GM10847 (cell line): ENCODE data around the gene OTOGL.

Experiments used
- POLR2A ChIP-seq: IDR thresholded peaks from 2 replicates; pipeline ENCODE4 v1.6.1; 2011; ENCODE audit not compliant: insufficient read length; ENCODE audit errors: extremely low read depth

The OTOGL gene

GRCh38 chr12:80193865-80194264 is 94.5 kb downstream of the OTOGL start:
- no peak for TF ChIP-seq POLR2A

GRCh38 chr12:80195074-80195726 is 95.9 kb downstream of the OTOGL start:
- TF ChIP-seq POLR2A, result no peak

GRCh38 chr12:80195737-80196136 is 96.4 kb downstream of the OTOGL start:
- no peak for TF ChIP-seq POLR2A

GRCh38 chr12:80196419-80196818 is 97.1 kb downstream of the OTOGL start:
- TF ChIP-seq POLR2A, result no peak

GRCh38 chr12:80198782-80199337 is 99.5 kb downstream of the OTOGL start:
- no peak for TF ChIP-seq POLR2A

- TF ChIP-seq POLR2A, result no peak
Observed at GRCh38 chr12:80199931-80200330, 100.6 kb downstream of the OTOGL start.

- no peak for TF ChIP-seq POLR2A
Observed at GRCh38 chr12:80200414-80200813, 101.1 kb downstream of the OTOGL start.

GRCh38 chr12:80201908-80202307 is 102.6 kb downstream of the OTOGL start:
- no peak for TF ChIP-seq POLR2A

GRCh38 chr12:80205960-80206359 is 106.6 kb downstream of the OTOGL start:
- no peak for TF ChIP-seq POLR2A

- TF ChIP-seq POLR2A, result no peak
Observed at GRCh38 chr12:80208071-80208470, 108.7 kb downstream of the OTOGL start.

GRCh38 chr12:80211671-80212070 is 112.3 kb downstream of the OTOGL start:
- TF ChIP-seq POLR2A, result no peak

- TF ChIP-seq POLR2A, result no peak
Observed at GRCh38 chr12:80212938-80213645, 113.8 kb downstream of the OTOGL start.

- TF ChIP-seq POLR2A, result no peak
Observed at GRCh38 chr12:80213871-80214270, 114.5 kb downstream of the OTOGL start.

GRCh38 chr12:80217011-80217535 is 117.7 kb downstream of the OTOGL start:
- TF ChIP-seq POLR2A, result no peak

GRCh38 chr12:80219345-80219744 is 120.0 kb downstream of the OTOGL start:
- TF ChIP-seq POLR2A, result no peak

GRCh38 chr12:80222261-80222660 is 122.9 kb downstream of the OTOGL start:
- TF ChIP-seq POLR2A, result no peak
